Neural cell (in vitro differentiated cells): ENCODE measurements around the gene CD300A. TPM values are rescaled to one million over a fixed set of nuclear protein-coding genes. Genes with fewer than 3 reads are reported as not detected.

ENCODE experiments used
- H2AFZ ChIP-seq: fragments of 200-600, 300-800 bp; sonication (generic), shearing (Covaris generic); 2 replicates; pipeline ENCODE4 v1.6.0; 2014; ENCODE audit warnings: low read depth, mild to moderate bottlenecking, antibody characterized with exemption, low read length, moderate library complexity
- H3F3A ChIP-seq: fragments of 200-600 bp; shearing (Covaris generic); 2 replicates; pipeline ENCODE4 v1.6.1; 2016; ENCODE audit warnings: mild to moderate bottlenecking, moderate library complexity, mixed read lengths, antibody characterized with exemption, low read length; ENCODE audit not compliant: insufficient read depth, poor library complexity, severe bottlenecking
- H3K27ac ChIP-seq: fragments of 200-600, 300-800 bp; sonication (generic), shearing (Covaris generic); 2 replicates; pipeline ENCODE4 v1.5.1; 2014; ENCODE audit warnings: mild to moderate bottlenecking, low read length, moderate library complexity
- H3K27me3 ChIP-seq: fragments of 300-800, 200-600 bp; sonication (generic), shearing (Covaris generic); 2 replicates; pipeline ENCODE4 v1.6.0; 2014; ENCODE audit warnings: mild to moderate bottlenecking, low read depth, low read length, moderate library complexity; ENCODE audit not compliant: insufficient read depth
- H3K36me3 ChIP-seq: fragments of 300-800, 200-600 bp; sonication (generic), shearing (Covaris generic); 2 replicates; pipeline ENCODE4 v1.5.1; 2014; ENCODE audit warnings: mild to moderate bottlenecking, antibody characterized with exemption, low read length, moderate library complexity; ENCODE audit not compliant: insufficient read depth
- H3K4me2 ChIP-seq: fragments of 300-800, 200-600 bp; sonication (generic), shearing (Covaris generic); 2 replicates; pipeline ENCODE4 v1.6.0; 2014; ENCODE audit warnings: mild to moderate bottlenecking, low read length
- H3K4me3 ChIP-seq: fragments of 300-800, 200-600 bp; sonication (generic), shearing (Covaris generic); 2 replicates; pipeline ENCODE4 v1.5.1; 2014; ENCODE audit warnings: mild to moderate bottlenecking, low read length, moderate library complexity
- H3K79me2 ChIP-seq: fragments of 200-600 bp; shearing (Covaris generic); replicated peaks from 2 replicates; pipeline ENCODE4 v1.6.0; 2014; ENCODE audit warnings: mild to moderate bottlenecking, low read length, moderate library complexity; ENCODE audit not compliant: insufficient read depth
- H3K9ac ChIP-seq: fragments of 300-800, 200-600 bp; sonication (generic), shearing (Covaris generic); 2 replicates; pipeline ENCODE4 v1.6.1; 2016; ENCODE audit warnings: mild to moderate bottlenecking, low read length, mixed read lengths
- H3K9me2 ChIP-seq: fragments of 200-600 bp; shearing (Covaris generic); 2 replicates; pipeline ENCODE4 v1.6.1; 2016; ENCODE audit warnings: mild to moderate bottlenecking, low read length, mixed read lengths; ENCODE audit not compliant: insufficient read depth
- H3K9me3 ChIP-seq: fragments of 200-600, 300-800 bp; sonication (generic), shearing (Covaris generic); 2 replicates; pipeline ENCODE4 v1.6.1; 2016; ENCODE audit warnings: mild to moderate bottlenecking, mixed run types, low read length, moderate library complexity, mixed read lengths
- H4K20me1 ChIP-seq: fragments of 200-600 bp; shearing (Covaris generic); 2 replicates; pipeline ENCODE4 v1.6.1; 2016; ENCODE audit warnings: mild to moderate bottlenecking, mixed run types; ENCODE audit not compliant: insufficient read depth
- CTCF ChIP-seq: fragments of 450-650 bp; IDR thresholded peaks from 2 replicates; pipeline ENCODE4 v1.5.1; 2014; ENCODE audit warnings: antibody characterized with exemption, mild to moderate bottlenecking, moderate library complexity; ENCODE audit not compliant: poor library complexity, severe bottlenecking
- EP300 ChIP-seq: fragments of 450-650 bp; conservative IDR thresholded peaks from 2 replicates; pipeline ENCODE4 v1.6.1; 2014; ENCODE audit warnings: antibody characterized with exemption, mild to moderate bottlenecking, moderate library complexity; ENCODE audit not compliant: poor library complexity, severe bottlenecking
- EZH2 ChIP-seq: fragments of 200-600, 300-800 bp; shearing (Covaris generic), sonication (generic); IDR thresholded peaks from 2 replicates; pipeline ENCODE4 v1.6.1; 2014; ENCODE audit warnings: antibody characterized with exemption, low read length, borderline replicate concordance, mild to moderate bottlenecking; ENCODE audit not compliant: insufficient read depth, poor library complexity, severe bottlenecking
- MXI1 ChIP-seq: fragments of 450-650 bp; conservative IDR thresholded peaks from 2 replicates; pipeline ENCODE4 v1.6.1; 2014; ENCODE audit warnings: antibody characterized with exemption, mild to moderate bottlenecking; ENCODE audit not compliant: poor library complexity, severe bottlenecking
- POLR2AphosphoS5 ChIP-seq: IDR thresholded peaks from 2 replicates; pipeline ENCODE4 v1.6.1; 2012
- RAD21 ChIP-seq: fragments of 450-650 bp; conservative IDR thresholded peaks from 2 replicates; pipeline ENCODE4 v1.6.1; 2014; ENCODE audit warnings: antibody characterized with exemption, mild to moderate bottlenecking, moderate library complexity
- REST ChIP-seq: IDR thresholded peaks from 2 replicates; pipeline ENCODE4 v1.6.1; 2012; ENCODE audit warnings: borderline replicate concordance
- SMC3 ChIP-seq: fragments of 450-650 bp; conservative IDR thresholded peaks from 2 replicates; pipeline ENCODE4 v1.6.1; 2014; ENCODE audit warnings: antibody characterized with exemption, mild to moderate bottlenecking, moderate library complexity; ENCODE audit not compliant: poor library complexity
- TAF1 ChIP-seq: IDR thresholded peaks from 2 replicates; pipeline ENCODE4 v1.6.1; 2012; ENCODE audit warnings: low read depth
- polyA plus RNA-seq: library from polyadenylated mRNA; depleted of rRNA; stranded (reverse); fragments of >200 nt; gene quantifications from 2 replicates; pipeline ENCODE4 v1.2.3, GENCODE V29; 2014

Gene CD300A
- polyA plus RNA-seq, 1 donor from 2014 or later = 0.35 TPM

GRCh38 chr17:74512036-74512435 lies 45.6 kb downstream of the CD300A start:
- Histone ChIP-seq H3K9ac (no peak overlapping the region), H3K9me3 (no peaks in the 10 kb centered on the region), H4K20me1 (no peaks in the 10 kb centered on the region), H3K4me2 (no peak overlapping the region), H3F3A (no peaks in the 10 kb centered on the region), H3K27ac (no peak overlapping the region), H2AFZ (no peak overlapping the region), H3K36me3 (no peaks in the 10 kb centered on the region), H3K79me2 (no peaks in the 10 kb centered on the region), H3K27me3 (no peaks in the 10 kb centered on the region), H3K4me3 (no peak overlapping the region), H3K9me2 (no peaks in the 10 kb centered on the region)
- TF ChIP-seq TAF1 (no peak), POLR2AphosphoS5 (no peak), MXI1 (no peak), EZH2 (no peak), REST (no peak), SMC3 (no peak), EP300 (no peak), CTCF (no peak), RAD21 (no peak)

- H3K9ac ChIP-seq = no peak overlapping the region
- H3K9me3 ChIP-seq = no peaks in the 10 kb centered on the region
- H3K27me3 ChIP-seq = no peaks in the 10 kb centered on the region
- no peak overlapping the region for H3K4me2 ChIP-seq
- H4K20me1 ChIP-seq = no peaks in the 10 kb centered on the region
- H3F3A ChIP-seq = no peaks in the 10 kb centered on the region
- H2AFZ ChIP-seq = no peak overlapping the region
- no peaks in the 10 kb centered on the region for H3K36me3 ChIP-seq
- TF ChIP-seq SMC3 (no peak), TAF1 (no peak), MXI1 (no peak), EZH2 (no peak), CTCF (no peak), POLR2AphosphoS5 (no peak), REST (no peak), RAD21 (no peak), EP300 (no peak)
- no peaks in the 10 kb centered on the region for H3K9me2 ChIP-seq
- no peak overlapping the region for H3K4me3 ChIP-seq
- H3K79me2 ChIP-seq = no peaks in the 10 kb centered on the region
- no peak overlapping the region for H3K27ac ChIP-seq
These were observed 46.2 kb downstream of the CD300A start for GRCh38 chr17:74512624-74513091.
